GM21723 (cell line): ENCODE results near the gene LRRN1.
"Not testable (repeated sequence)": the region's sequence is repeated elsewhere in the genome, so short reads cannot be mapped to it uniquely, and the experiment has no call there.

Experiments
- ATAC-seq: cut with Tn5 transposase; IDR thresholded peaks from one replicate; pipeline ENCODE4 v1.9.1; 2021; ENCODE audit warnings: mild to moderate bottlenecking, moderate library complexity; ENCODE audit not compliant: unreplicated experiment

LRRN1 gene

GRCh38 chr3:3806092-3806491, 6.9 kb downstream of the LRRN1 start:
- no peak for ATAC-seq

GRCh38 chr3:3806856-3807255, 7.6 kb downstream of the LRRN1 start:
- ATAC-seq, result no peak

GRCh38 chr3:3813013-3813412, 13.8 kb downstream of the LRRN1 start:
- ATAC-seq, result no peak

- ATAC-seq, result no peak
Observed at GRCh38 chr3:3815206-3815605, 16.0 kb downstream of the LRRN1 start.

- ATAC-seq, result no peak
Observed at GRCh38 chr3:3816034-3816433, 16.8 kb downstream of the LRRN1 start.

GRCh38 chr3:3817865-3818264, 18.6 kb downstream of the LRRN1 start:
- ATAC-seq, result no peak

- no peak for ATAC-seq
Observed at GRCh38 chr3:3821777-3822176, 22.5 kb downstream of the LRRN1 start.

GRCh38 chr3:3825035-3825434, 25.8 kb downstream of the LRRN1 start:
- ATAC-seq, result no peak

GRCh38 chr3:3826521-3826920, 27.3 kb downstream of the LRRN1 start:
- no peak for ATAC-seq

GRCh38 chr3:3827111-3827510, 27.9 kb downstream of the LRRN1 start:
- ATAC-seq, result no peak

GRCh38 chr3:3828417-3828816, 29.2 kb downstream of the LRRN1 start:
- ATAC-seq, result not testable (repeated sequence)

- ATAC-seq, result no peak
Observed at GRCh38 chr3:3836845-3837244, 37.6 kb downstream of the LRRN1 start.

GRCh38 chr3:3842356-3842755, 43.1 kb downstream of the LRRN1 start:
- ATAC-seq, result no peak

- ATAC-seq, result no peak
Observed at GRCh38 chr3:3847994-3848922, 49.0 kb downstream of the LRRN1 start.

GRCh38 chr3:3848923-3849275, 49.7 kb downstream of the LRRN1 start:
- no peak for ATAC-seq

- ATAC-seq, result peak; percentile 99
Observed at GRCh38 chr3:3851621-3852323, 52.5 kb downstream of the LRRN1 start.

GRCh38 chr3:3853544-3853943, 54.3 kb downstream of the LRRN1 start:
- no peak for ATAC-seq

GRCh38 chr3:3855056-3855455, 55.8 kb downstream of the LRRN1 start:
- no peak for ATAC-seq

GRCh38 chr3:3860235-3860634, 61.0 kb downstream of the LRRN1 start:
- no peak for ATAC-seq

- ATAC-seq, result no peak
Observed at GRCh38 chr3:3862534-3862933, 63.3 kb downstream of the LRRN1 start.

GRCh38 chr3:3875491-3875890, 76.3 kb downstream of the LRRN1 start:
- no peak for ATAC-seq

GRCh38 chr3:3881050-3881449, 81.8 kb downstream of the LRRN1 start:
- ATAC-seq, result no peak
